ENCODE data around the gene MYPOP. TPM values are rescaled to one million over a fixed set of nuclear protein-coding genes. Genes with fewer than 3 reads are reported as not detected.

The MYPOP gene
- total and polyA plus RNA-seq, 9 of the 15 experiments (the other 6 are each of a cell fraction or from before 2014, with no cell fraction given), result 0.32 to 7.6 (median 1.6) TPM

- TF ChIP-seq PBX2 (CRISPR knock-in tag; IDR thresholded peaks at IDR 0.05; ENCODE audit: low read depth) (no peak), PBX2 (tag; conservative IDR thresholded peaks at IDR 0.05; ENCODE audit: low read depth) (no peak), SRSF7 (optimal IDR thresholded peaks at IDR 0.05; ENCODE audit: low read depth, low read length) (no peak), STAT6 (CRISPR knock-in tag; IDR thresholded peaks at IDR 0.05) (no peak), EP400 (IDR thresholded peaks at IDR 0.05) (no peak), RAD51 (IDR thresholded peaks at IDR 0.05; ENCODE audit: borderline replicate concordance, low read depth) (no peak), HOMEZ (CRISPR knock-in tag; IDR thresholded peaks at IDR 0.05) (no peak), ZC3H11A (IDR thresholded peaks at IDR 0.05; ENCODE audit: low read depth, low read length) (no peak), EP300 (IDR thresholded peaks at IDR 0.05; ENCODE audit: low read length) (no peak), CEBPG (CRISPR knock-in tag; IDR thresholded peaks at IDR 0.05) (no peak), CEBPG (tag; conservative IDR thresholded peaks at IDR 0.05 in 1 of 2, IDR thresholded peaks at IDR 0.05 in 1 of 2) (no peak), RBM34 (IDR thresholded peaks at IDR 0.05; ENCODE audit: borderline replicate concordance, insufficient read depth, low read length) (no peak), TCF7 (IDR thresholded peaks at IDR 0.05; ENCODE audit: borderline replicate concordance) (no peak), SAFB2 (IDR thresholded peaks at IDR 0.05; ENCODE audit: borderline replicate concordance, low read depth, low read length, severe bottlenecking) (no peak), FOSL1 (tag; conservative IDR thresholded peaks at IDR 0.05) (no peak), NCOA1 (IDR thresholded peaks at IDR 0.05; ENCODE audit: low read depth) (peak; percentile 73; the same call in 1 of the 2 replicates), XRCC5 (IDR thresholded peaks at IDR 0.05; ENCODE audit: low read depth, low read length) (no peak), THRB (CRISPR knock-in tag; conservative IDR thresholded peaks at IDR 0.05) (no peak), POLR2G (IDR thresholded peaks at IDR 0.05; ENCODE audit: low read depth, low read length) (no peak), PRPF4 (IDR thresholded peaks at IDR 0.05; ENCODE audit: insufficient read depth, low read depth, low read length, poor library complexity, severe bottlenecking) (no peak), NCOR1 (IDR thresholded peaks at IDR 0.05) (no peak)
These were observed 36.4 kb upstream of the MYPOP start (continued) for GRCh38 chr19:45938733-45939319.
